OCI-LY7 (cell line): ENCODE measurements around the gene QKI. TPM values are rescaled to one million over a fixed set of nuclear protein-coding genes. Genes with fewer than 3 reads are reported as not detected.
"Not testable (repeated sequence)": the region's sequence is repeated elsewhere in the genome, so short reads cannot be mapped to it uniquely, and the experiment has no call there.

ENCODE experiments used
- BruUV-seq: library from RNA; stranded (reverse); fragments of 400-500 nt; replicated peaks from 2 replicates; lab custom pipeline; 2021; lab: Mats Ljungman, UMichigan
- CTCF ChIA-PET: fragments of 300-600 bp; sonication (Branson Sonifier 250); formaldehyde crosslinking; loops from one replicate; lab custom pipeline; 2022; ENCODE audit warnings: antibody characterized with exemption; ENCODE audit not compliant: unreplicated experiment; lab: Charles Lee
- POLR2A ChIA-PET: fragments of 300-600 bp; sonication (Branson Sonifier 250); formaldehyde crosslinking; loops from one replicate; lab custom pipeline; 2022; ENCODE audit warnings: antibody characterized with exemption; lab: Charles Lee
- DNase-seq: peaks from one replicate; pipeline ENCODE4 v3.0.0-alpha.2; 2015; ENCODE audit warnings: low spot score
- H2AFZ ChIP-seq: fragments of 200-600 bp; sonication (generic), shearing (Covaris generic); 2 replicates; pipeline ENCODE4 v1.6.1; 2014; ENCODE audit warnings: mild to moderate bottlenecking, antibody characterized with exemption, low read length, moderate library complexity
- H3K27ac ChIP-seq: fragments of 200-600 bp; sonication (generic); 2 replicates; pipeline ENCODE4 v1.5.1; 2014; ENCODE audit warnings: mixed run types, low read depth, mild to moderate bottlenecking, moderate library complexity, low read length, inconsistent platforms; ENCODE audit not compliant: poor library complexity, severe bottlenecking
- H3K36me3 ChIP-seq: fragments of 200-600 bp; sonication (generic); 2 replicates; pipeline ENCODE4 v1.6.1; 2014; ENCODE audit warnings: mild to moderate bottlenecking, antibody characterized with exemption, low read length, moderate library complexity, mixed read lengths; ENCODE audit not compliant: insufficient read depth
- H3K4me1 ChIP-seq: fragments of 200-600 bp; sonication (generic); 2 replicates; pipeline ENCODE4 v1.5.1; 2014; ENCODE audit warnings: mild to moderate bottlenecking, low read length; ENCODE audit not compliant: insufficient read depth, poor library complexity, severe bottlenecking
- H3K4me2 ChIP-seq: fragments of 200-600 bp; sonication (generic); 2 replicates; pipeline ENCODE4 v1.6.1; 2014; ENCODE audit warnings: mild to moderate bottlenecking, low read length
- H3K4me3 ChIP-seq: fragments of 200-600 bp; sonication (generic); 2 replicates; pipeline ENCODE4 v1.5.1; 2014; ENCODE audit warnings: mild to moderate bottlenecking, low read depth, low read length; ENCODE audit not compliant: poor library complexity, severe bottlenecking
- H3K79me2 ChIP-seq: fragments of 200-600 bp; sonication (generic); 2 replicates; pipeline ENCODE4 v1.6.1; 2016; ENCODE audit warnings: low read depth, mild to moderate bottlenecking, low read length, moderate library complexity, mixed read lengths; ENCODE audit not compliant: insufficient read depth
- H3K9me2 ChIP-seq: fragments of 200-600 bp; sonication (generic); 2 replicates; pipeline ENCODE4 v1.6.1; 2016; ENCODE audit warnings: mild to moderate bottlenecking, low read length, mixed read lengths; ENCODE audit not compliant: insufficient read depth
- H3K9me3 ChIP-seq: fragments of 200-600 bp; sonication (generic); 2 replicates; pipeline ENCODE4 v1.6.1; 2014; ENCODE audit warnings: mild to moderate bottlenecking, mixed run types, low read length, mixed read lengths
- H4K20me1 ChIP-seq: fragments of 200-600 bp; sonication (generic); 2 replicates; pipeline ENCODE4 v1.6.1; 2014; ENCODE audit warnings: mild to moderate bottlenecking, antibody characterized with exemption, low read length, moderate library complexity, mixed read lengths; ENCODE audit not compliant: insufficient read depth
- EZH2phosphoT487 ChIP-seq: fragments of 200-600 bp; sonication (generic); IDR thresholded peaks from 2 replicates; pipeline ENCODE4 v1.6.1; 2018; ENCODE audit warnings: low read depth, borderline replicate concordance, mild to moderate bottlenecking, mixed run types, antibody characterized with exemption, low read length, moderate library complexity, mixed read lengths
- intact Hi-C: fragments of 100-400 bp; cut with micrococcal nuclease; formaldehyde crosslinking; loops from one replicate; pipeline ENCODE4 v1.10.0; 2022; ENCODE audit not compliant: unreplicated experiment
- total RNA-seq, 2 experiments: library from RNA; depleted of rRNA in 1 of 2; stranded (reverse); fragments of >200 nt in 1 of 2; shearing (Covaris generic) in 1 of 2; gene quantifications; 2 replicates each; pipeline ENCODE4 v1.2.3, GENCODE V29; 2014 to 2022
- TF ChIP-seq, protein P1 (sequence below): fragments of 200-600 bp; sonication (generic); conservative IDR thresholded peaks from 2 replicates; pipeline ENCODE4 v1.5.1; 2014; ENCODE audit warnings: mild to moderate bottlenecking, antibody characterized with exemption, low read length, moderate library complexity, mixed read lengths

QKI gene
- total RNA-seq, 2 experiments from 2014 or later, result 55.4 to 74.5 TPM

DNA sequence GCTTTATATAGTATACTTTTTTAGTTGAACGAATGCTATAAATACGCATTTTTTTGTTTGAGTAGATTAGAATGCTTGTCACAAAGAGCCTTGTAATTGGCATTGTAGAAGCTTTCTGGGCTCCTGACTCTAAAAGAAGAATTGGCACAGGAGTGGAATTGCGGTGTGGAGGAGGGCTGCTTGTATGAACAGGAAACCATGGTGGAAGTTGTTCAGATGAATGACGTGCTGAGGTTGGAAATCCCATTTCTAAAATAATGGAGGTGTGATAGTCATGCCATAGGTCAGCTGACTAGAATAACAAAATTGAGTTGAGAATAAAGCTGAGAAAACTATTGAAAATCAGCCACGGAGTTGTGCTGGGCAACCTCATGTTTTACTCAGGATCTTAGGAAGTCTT lies 174.9 kb downstream of the QKI start:
- no peak overlapping the region for H3K27ac ChIP-seq
- H3K9me2 ChIP-seq, result no peaks in the 10 kb centered on the region
- no peaks in the 10 kb centered on the region for H4K20me1 ChIP-seq
- TF ChIP-seq, protein P1, sequence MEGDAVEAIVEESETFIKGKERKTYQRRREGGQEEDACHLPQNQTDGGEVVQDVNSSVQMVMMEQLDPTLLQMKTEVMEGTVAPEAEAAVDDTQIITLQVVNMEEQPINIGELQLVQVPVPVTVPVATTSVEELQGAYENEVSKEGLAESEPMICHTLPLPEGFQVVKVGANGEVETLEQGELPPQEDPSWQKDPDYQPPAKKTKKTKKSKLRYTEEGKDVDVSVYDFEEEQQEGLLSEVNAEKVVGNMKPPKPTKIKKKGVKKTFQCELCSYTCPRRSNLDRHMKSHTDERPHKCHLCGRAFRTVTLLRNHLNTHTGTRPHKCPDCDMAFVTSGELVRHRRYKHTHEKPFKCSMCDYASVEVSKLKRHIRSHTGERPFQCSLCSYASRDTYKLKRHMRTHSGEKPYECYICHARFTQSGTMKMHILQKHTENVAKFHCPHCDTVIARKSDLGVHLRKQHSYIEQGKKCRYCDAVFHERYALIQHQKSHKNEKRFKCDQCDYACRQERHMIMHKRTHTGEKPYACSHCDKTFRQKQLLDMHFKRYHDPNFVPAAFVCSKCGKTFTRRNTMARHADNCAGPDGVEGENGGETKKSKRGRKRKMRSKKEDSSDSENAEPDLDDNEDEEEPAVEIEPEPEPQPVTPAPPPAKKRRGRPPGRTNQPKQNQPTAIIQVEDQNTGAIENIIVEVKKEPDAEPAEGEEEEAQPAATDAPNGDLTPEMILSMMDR, result no peak
- TF ChIP-seq EZH2phosphoT487, result no peak
- no peak overlapping the region for H3K4me2 ChIP-seq
- intact Hi-C loops, result no loop called here
- no peaks in the 10 kb centered on the region for H3K36me3 ChIP-seq
- CTCF ChIA-PET, result no interaction called here
- no peaks in the 10 kb centered on the region for H3K4me1 ChIP-seq
- no peak overlapping the region for H3K4me3 ChIP-seq
- H3K79me2 ChIP-seq, result no peaks in the 10 kb centered on the region
- DNase-seq, result no peak
- 0 out of 2 replicates have a peak, but pooled peaks cover 6% of the 10 kb centered on the region for H3K9me3 ChIP-seq
- no TSS peak for BruUV-seq
- no peak overlapping the region for H2AFZ ChIP-seq
- POLR2A ChIA-PET, result interaction anchor here (0.7 kb wide), 1 partner anchor 10 kb away, joined by 3 read pairs; no protein-coding TSS in a partner anchor

GRCh38 chr6:163590132-163590531 lies 175.6 kb downstream of the QKI start:
- H3K4me2 ChIP-seq, intact Hi-C loops, H3K36me3 ChIP-seq, DNase-seq, POLR2A ChIA-PET, H3K4me1 ChIP-seq, CTCF ChIA-PET, H3K27ac ChIP-seq, H3K9me2 ChIP-seq, H3K4me3 ChIP-seq, H3K79me2 ChIP-seq, BruUV-seq, H4K20me1 ChIP-seq, H3K9me3 ChIP-seq, H2AFZ ChIP-seq: not testable (repeated sequence)

DNA sequence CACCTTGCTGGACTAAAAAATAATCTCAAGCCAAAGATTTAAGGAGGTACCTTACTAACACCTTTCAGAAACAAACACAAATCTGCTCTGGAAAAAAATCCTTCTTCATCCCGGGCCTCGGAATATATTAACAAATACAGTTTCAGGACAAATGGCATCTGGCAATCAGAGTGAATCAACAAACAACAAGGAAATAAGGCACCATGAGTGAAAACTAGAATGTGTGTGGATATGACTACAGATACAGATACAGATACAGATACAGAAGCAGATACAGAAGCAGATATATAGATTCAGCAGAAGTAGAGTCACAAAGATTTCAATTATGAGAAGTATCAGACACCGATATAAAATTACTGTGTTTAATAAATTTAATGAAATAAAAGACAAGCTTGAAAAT lies 178.4 kb downstream of the QKI start:
- POLR2A ChIA-PET, result no interaction called here
- intact Hi-C loops, result no loop called here

More for the DNA sequence above, 178.4 kb downstream of the QKI start:
- H3K4me3 ChIP-seq, result no peak overlapping the region
- H3K36me3 ChIP-seq, result no peaks in the 10 kb centered on the region
- no peaks in the 10 kb centered on the region for H3K4me1 ChIP-seq
- H3K9me3 ChIP-seq, result 0 out of 2 replicates have a peak, but pooled peaks cover 6% of the 10 kb centered on the region
- H3K9me2 ChIP-seq, result no peaks in the 10 kb centered on the region
- no peak overlapping the region for H3K4me2 ChIP-seq
- no peaks in the 10 kb centered on the region for H3K79me2 ChIP-seq
- DNase-seq, result no peak
- no peak overlapping the region for H3K27ac ChIP-seq
- H4K20me1 ChIP-seq, result no peaks in the 10 kb centered on the region
- TF ChIP-seq, protein P1, result no peak
- no peak for TF ChIP-seq EZH2phosphoT487
- BruUV-seq, result no TSS peak
- CTCF ChIA-PET, result no interaction called here
- H2AFZ ChIP-seq, result no peak overlapping the region
